ENCODE results near the gene PIGT.

Gene PIGT

DNA sequence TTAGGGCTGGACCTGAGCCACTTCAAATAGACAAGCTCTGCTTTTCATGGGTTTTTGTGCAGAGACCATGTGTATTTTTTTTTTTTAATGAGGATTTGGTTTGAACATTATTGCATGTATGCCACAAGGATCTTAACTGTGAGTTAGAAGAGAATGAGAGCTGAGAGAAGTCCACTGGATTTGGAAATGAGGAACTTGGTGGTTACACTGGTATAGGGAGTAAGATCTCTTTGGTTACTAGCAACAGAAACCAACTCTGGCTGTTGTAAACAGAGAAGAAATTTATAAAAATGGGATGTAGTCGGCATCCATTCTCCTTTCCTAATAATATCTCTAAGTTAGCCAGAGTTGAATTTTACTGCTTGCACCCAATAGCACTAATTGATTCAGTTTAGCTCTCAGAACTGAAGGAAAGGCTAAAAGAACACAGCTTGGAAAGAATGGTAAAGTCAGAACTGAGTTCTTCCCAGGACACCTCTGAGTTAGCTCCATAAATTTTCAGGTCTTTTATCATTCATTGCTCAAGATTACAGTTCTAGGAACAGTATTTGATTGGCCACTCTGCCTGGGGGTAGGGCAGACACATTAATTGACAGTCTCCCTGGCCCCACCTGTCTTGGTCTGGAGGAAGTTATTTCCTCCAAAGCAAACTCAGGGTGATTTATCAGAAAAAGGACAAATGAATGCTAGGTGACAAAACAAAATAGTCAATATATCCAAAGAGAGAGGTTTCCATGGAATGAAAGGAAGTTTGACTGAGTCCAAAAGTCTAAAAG lies 49.7 kb downstream of the PIGT start:
- TF ChIP-seq ZNF8 (CRISPR knock-in tag; IDR thresholded peaks at IDR 0.05) (no peak), ARNTL (CRISPR knock-in tag; IDR thresholded peaks at IDR 0.05; ENCODE audit: borderline replicate concordance, low read depth) (no peak), ISL1 (CRISPR knock-in tag; IDR thresholded peaks at IDR 0.05) (no peak), BACH2 (CRISPR knock-in tag; IDR thresholded peaks at IDR 0.05; ENCODE audit: borderline replicate concordance) (no peak), SNAI2 (CRISPR knock-in tag; IDR thresholded peaks at IDR 0.05) (no peak)
- no peak for ATAC-seq

DNA sequence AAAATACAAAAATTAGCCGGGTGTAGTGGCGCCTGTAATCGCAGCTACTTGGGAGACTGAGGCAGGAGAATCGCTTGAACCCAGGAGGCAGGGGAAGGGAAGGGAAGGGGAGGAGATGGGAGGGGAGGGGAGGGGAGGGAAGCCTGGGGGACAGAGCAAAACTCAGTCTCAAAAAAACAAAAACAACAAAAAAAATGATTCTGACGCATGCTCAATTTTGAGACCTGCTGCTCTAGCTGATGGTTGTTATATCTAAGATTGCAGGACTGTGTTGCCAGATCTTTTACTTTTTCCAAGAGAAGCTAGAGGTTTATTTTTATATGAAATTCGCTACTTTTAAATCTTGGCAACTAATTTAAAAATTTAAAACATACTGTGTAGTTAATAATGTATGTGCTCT lies 51.2 kb downstream of the PIGT start:
- ATAC-seq, result no peak
- TF ChIP-seq RARB (CRISPR knock-in tag; IDR thresholded peaks at IDR 0.05) (no peak), ZFP30 (CRISPR knock-in tag; IDR thresholded peaks at IDR 0.05) (no peak), ESRRG (CRISPR knock-in tag; IDR thresholded peaks at IDR 0.05) (no peak), GLIS3 (CRISPR knock-in tag; IDR thresholded peaks at IDR 0.05) (no peak), ISL1 (CRISPR knock-in tag; IDR thresholded peaks at IDR 0.05) (no peak), CSDC2 (CRISPR knock-in tag; IDR thresholded peaks at IDR 0.05) (no peak), BACH2 (CRISPR knock-in tag; IDR thresholded peaks at IDR 0.05; ENCODE audit: borderline replicate concordance) (no peak), CREB5 (CRISPR knock-in tag; IDR thresholded peaks at IDR 0.05; ENCODE audit: low read depth) (no peak), TCF4 (CRISPR knock-in tag; IDR thresholded peaks at IDR 0.05; ENCODE audit: borderline replicate concordance) (no peak), OSR1 (CRISPR knock-in tag; IDR thresholded peaks at IDR 0.05) (no peak), CSRNP3 (CRISPR knock-in tag; IDR thresholded peaks at IDR 0.05) (no peak), ZNF565 (CRISPR knock-in tag; conservative IDR thresholded peaks at IDR 0.05; ENCODE audit: low read depth) (no peak), TOX (CRISPR knock-in tag; IDR thresholded peaks at IDR 0.05; ENCODE audit: borderline replicate concordance) (no peak), TSHZ2 (CRISPR knock-in tag; IDR thresholded peaks at IDR 0.05) (no peak)

- no peak for ATAC-seq
- no peak for TF ChIP-seq ESRRG (CRISPR knock-in tag; IDR thresholded peaks at IDR 0.05)
- TF ChIP-seq ARNTL (CRISPR knock-in tag; IDR thresholded peaks at IDR 0.05; ENCODE audit: borderline replicate concordance, low read depth), result no peak
- TF ChIP-seq ZC3H10 (CRISPR knock-in tag; IDR thresholded peaks at IDR 0.05), result no peak
- TF ChIP-seq CSDC2 (CRISPR knock-in tag; IDR thresholded peaks at IDR 0.05), result no peak
- TF ChIP-seq CREB5 (CRISPR knock-in tag; IDR thresholded peaks at IDR 0.05; ENCODE audit: low read depth), result no peak
- TF ChIP-seq SNAI2 (CRISPR knock-in tag; IDR thresholded peaks at IDR 0.05), result no peak
- no peak for TF ChIP-seq ZFP30 (CRISPR knock-in tag; IDR thresholded peaks at IDR 0.05)
- TF ChIP-seq PATZ1 (CRISPR knock-in tag; IDR thresholded peaks at IDR 0.05; ENCODE audit: borderline replicate concordance), result no peak
- no peak for TF ChIP-seq PPARA (CRISPR knock-in tag; IDR thresholded peaks at IDR 0.05; ENCODE audit: borderline replicate concordance)
- no peak for TF ChIP-seq ZNF565 (CRISPR knock-in tag; conservative IDR thresholded peaks at IDR 0.05; ENCODE audit: low read depth)
- no peak for TF ChIP-seq OSR1 (CRISPR knock-in tag; IDR thresholded peaks at IDR 0.05)
- TF ChIP-seq TCF4 (CRISPR knock-in tag; IDR thresholded peaks at IDR 0.05; ENCODE audit: borderline replicate concordance), result no peak
- no peak for TF ChIP-seq ZNF70 (CRISPR knock-in tag; IDR thresholded peaks at IDR 0.05)
- no peak for TF ChIP-seq BACH2 (CRISPR knock-in tag; IDR thresholded peaks at IDR 0.05; ENCODE audit: borderline replicate concordance)
- TF ChIP-seq CSRNP3 (CRISPR knock-in tag; IDR thresholded peaks at IDR 0.05), result no peak
These were observed 51.9 kb downstream of the PIGT start for GRCh38 chr20:45467861-45468260.

All from SK-N-SH treated with all-trans-retinoic acid at 6 μM for 48 hours (cell line).